ENCODE measurements around the gene CNTN5. TPM values are rescaled to one million over a fixed set of nuclear protein-coding genes. Genes with fewer than 3 reads are reported as not detected.

Gene CNTN5
- polyA plus RNA-seq, 1 donor from 2014 or later: 1.1 TPM

GRCh38 chr11:99208813-99209212 lies 188.1 kb downstream of the CNTN5 start:
- Histone ChIP-seq H3K36me3 (ENCODE audit: insufficient read depth, low read length) (no peaks in the 10 kb centered on the region), H3K9ac (ENCODE audit: low read length) (no peak overlapping the region), H3K9me3 (ENCODE audit: low read length) (no peaks in the 10 kb centered on the region), H2AFZ (ENCODE audit: low read depth, low read length) (no peak overlapping the region), H3K27ac (ENCODE audit: low read length) (no peak overlapping the region), H4K20me1 (ENCODE audit: insufficient read depth) (no peaks in the 10 kb centered on the region), H3F3A (ENCODE audit: insufficient read depth, low read length, poor library complexity, severe bottlenecking) (no peaks in the 10 kb centered on the region), H3K4me3 (ENCODE audit: low read length) (no peak overlapping the region), H3K79me2 (replicated peaks; ENCODE audit: insufficient read depth, low read length) (no peaks in the 10 kb centered on the region), H3K9me2 (ENCODE audit: insufficient read depth, low read length) (no peaks in the 10 kb centered on the region), H3K27me3 (ENCODE audit: insufficient read depth, low read depth, low read length) (no peaks in the 10 kb centered on the region), H3K4me2 (ENCODE audit: low read length) (no peak overlapping the region)
- TF ChIP-seq POLR2AphosphoS5 (IDR thresholded peaks at IDR 0.05) (no peak), RAD21 (conservative IDR thresholded peaks at IDR 0.05) (no peak), EZH2 (IDR thresholded peaks at IDR 0.05; ENCODE audit: borderline replicate concordance, insufficient read depth, low read length, poor library complexity, severe bottlenecking) (no peak), TAF1 (IDR thresholded peaks at IDR 0.05; ENCODE audit: low read depth) (no peak), MXI1 (conservative IDR thresholded peaks at IDR 0.05; ENCODE audit: poor library complexity, severe bottlenecking) (no peak), EP300 (conservative IDR thresholded peaks at IDR 0.05; ENCODE audit: poor library complexity, severe bottlenecking) (no peak), SMC3 (conservative IDR thresholded peaks at IDR 0.05; ENCODE audit: poor library complexity) (no peak)
- TF ChIP-seq, protein P1, sequence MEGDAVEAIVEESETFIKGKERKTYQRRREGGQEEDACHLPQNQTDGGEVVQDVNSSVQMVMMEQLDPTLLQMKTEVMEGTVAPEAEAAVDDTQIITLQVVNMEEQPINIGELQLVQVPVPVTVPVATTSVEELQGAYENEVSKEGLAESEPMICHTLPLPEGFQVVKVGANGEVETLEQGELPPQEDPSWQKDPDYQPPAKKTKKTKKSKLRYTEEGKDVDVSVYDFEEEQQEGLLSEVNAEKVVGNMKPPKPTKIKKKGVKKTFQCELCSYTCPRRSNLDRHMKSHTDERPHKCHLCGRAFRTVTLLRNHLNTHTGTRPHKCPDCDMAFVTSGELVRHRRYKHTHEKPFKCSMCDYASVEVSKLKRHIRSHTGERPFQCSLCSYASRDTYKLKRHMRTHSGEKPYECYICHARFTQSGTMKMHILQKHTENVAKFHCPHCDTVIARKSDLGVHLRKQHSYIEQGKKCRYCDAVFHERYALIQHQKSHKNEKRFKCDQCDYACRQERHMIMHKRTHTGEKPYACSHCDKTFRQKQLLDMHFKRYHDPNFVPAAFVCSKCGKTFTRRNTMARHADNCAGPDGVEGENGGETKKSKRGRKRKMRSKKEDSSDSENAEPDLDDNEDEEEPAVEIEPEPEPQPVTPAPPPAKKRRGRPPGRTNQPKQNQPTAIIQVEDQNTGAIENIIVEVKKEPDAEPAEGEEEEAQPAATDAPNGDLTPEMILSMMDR (IDR thresholded peaks at IDR 0.05; ENCODE audit: poor library complexity, severe bottlenecking): no peak
- TF ChIP-seq, protein P2, sequence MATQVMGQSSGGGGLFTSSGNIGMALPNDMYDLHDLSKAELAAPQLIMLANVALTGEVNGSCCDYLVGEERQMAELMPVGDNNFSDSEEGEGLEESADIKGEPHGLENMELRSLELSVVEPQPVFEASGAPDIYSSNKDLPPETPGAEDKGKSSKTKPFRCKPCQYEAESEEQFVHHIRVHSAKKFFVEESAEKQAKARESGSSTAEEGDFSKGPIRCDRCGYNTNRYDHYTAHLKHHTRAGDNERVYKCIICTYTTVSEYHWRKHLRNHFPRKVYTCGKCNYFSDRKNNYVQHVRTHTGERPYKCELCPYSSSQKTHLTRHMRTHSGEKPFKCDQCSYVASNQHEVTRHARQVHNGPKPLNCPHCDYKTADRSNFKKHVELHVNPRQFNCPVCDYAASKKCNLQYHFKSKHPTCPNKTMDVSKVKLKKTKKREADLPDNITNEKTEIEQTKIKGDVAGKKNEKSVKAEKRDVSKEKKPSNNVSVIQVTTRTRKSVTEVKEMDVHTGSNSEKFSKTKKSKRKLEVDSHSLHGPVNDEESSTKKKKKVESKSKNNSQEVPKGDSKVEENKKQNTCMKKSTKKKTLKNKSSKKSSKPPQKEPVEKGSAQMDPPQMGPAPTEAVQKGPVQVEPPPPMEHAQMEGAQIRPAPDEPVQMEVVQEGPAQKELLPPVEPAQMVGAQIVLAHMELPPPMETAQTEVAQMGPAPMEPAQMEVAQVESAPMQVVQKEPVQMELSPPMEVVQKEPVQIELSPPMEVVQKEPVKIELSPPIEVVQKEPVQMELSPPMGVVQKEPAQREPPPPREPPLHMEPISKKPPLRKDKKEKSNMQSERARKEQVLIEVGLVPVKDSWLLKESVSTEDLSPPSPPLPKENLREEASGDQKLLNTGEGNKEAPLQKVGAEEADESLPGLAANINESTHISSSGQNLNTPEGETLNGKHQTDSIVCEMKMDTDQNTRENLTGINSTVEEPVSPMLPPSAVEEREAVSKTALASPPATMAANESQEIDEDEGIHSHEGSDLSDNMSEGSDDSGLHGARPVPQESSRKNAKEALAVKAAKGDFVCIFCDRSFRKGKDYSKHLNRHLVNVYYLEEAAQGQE (IDR thresholded peaks at IDR 0.05; ENCODE audit: borderline replicate concordance): no peak

DNA sequence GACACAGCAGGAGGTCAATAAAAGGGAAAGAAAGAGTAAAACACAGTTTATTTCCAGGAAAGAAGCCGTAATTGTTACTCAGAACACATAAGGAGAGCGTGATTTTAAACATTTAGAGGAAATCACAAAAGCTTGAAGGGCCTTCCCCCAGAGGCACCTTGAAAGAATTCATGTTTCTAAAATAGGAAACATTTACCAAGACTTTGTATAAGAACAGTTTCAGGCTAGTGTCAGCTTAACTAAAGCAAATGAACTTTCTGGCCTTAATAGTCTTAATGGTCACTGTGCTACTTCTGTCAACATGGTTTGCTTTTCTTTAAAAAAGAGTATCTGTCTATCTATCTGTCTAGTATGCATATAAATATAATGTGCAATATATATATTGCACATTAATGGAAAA lies 208.8 kb downstream of the CNTN5 start:
- Histone ChIP-seq H3K36me3 (ENCODE audit: insufficient read depth, low read length) (no peaks in the 10 kb centered on the region), H3K9ac (ENCODE audit: low read length) (no peak overlapping the region), H3K27me3 (ENCODE audit: insufficient read depth, low read depth, low read length) (no peaks in the 10 kb centered on the region), H2AFZ (ENCODE audit: low read depth, low read length) (no peak overlapping the region), H3K4me2 (ENCODE audit: low read length) (no peak overlapping the region), H3K9me3 (ENCODE audit: low read length) (no peaks in the 10 kb centered on the region), H3K27ac (ENCODE audit: low read length) (no peak overlapping the region), H3K9me2 (ENCODE audit: insufficient read depth, low read length) (no peaks in the 10 kb centered on the region), H3F3A (ENCODE audit: insufficient read depth, low read length, poor library complexity, severe bottlenecking) (no peaks in the 10 kb centered on the region), H3K79me2 (replicated peaks; ENCODE audit: insufficient read depth, low read length) (no peaks in the 10 kb centered on the region), H3K4me3 (ENCODE audit: low read length) (no peak overlapping the region), H4K20me1 (ENCODE audit: insufficient read depth) (no peaks in the 10 kb centered on the region)
- TF ChIP-seq, protein P1 (IDR thresholded peaks at IDR 0.05; ENCODE audit: poor library complexity, severe bottlenecking): no peak
- TF ChIP-seq, protein P2 (IDR thresholded peaks at IDR 0.05; ENCODE audit: borderline replicate concordance): no peak
- TF ChIP-seq MXI1 (conservative IDR thresholded peaks at IDR 0.05; ENCODE audit: poor library complexity, severe bottlenecking): no peak
- no peak for TF ChIP-seq EP300 (conservative IDR thresholded peaks at IDR 0.05; ENCODE audit: poor library complexity, severe bottlenecking)
- TF ChIP-seq RAD21 (conservative IDR thresholded peaks at IDR 0.05): no peak
- TF ChIP-seq SMC3 (conservative IDR thresholded peaks at IDR 0.05; ENCODE audit: poor library complexity): no peak
- TF ChIP-seq EZH2 (IDR thresholded peaks at IDR 0.05; ENCODE audit: borderline replicate concordance, insufficient read depth, low read length, poor library complexity, severe bottlenecking): no peak
- no peak for TF ChIP-seq POLR2AphosphoS5 (IDR thresholded peaks at IDR 0.05)
- no peak for TF ChIP-seq TAF1 (IDR thresholded peaks at IDR 0.05; ENCODE audit: low read depth)
